H1 (cell line): ENCODE results near the gene PLCL1. TPM values are rescaled to one million over a fixed set of nuclear protein-coding genes. Genes with fewer than 3 reads are reported as not detected.

Source experiments
- CTCF ChIA-PET: fragments of 300-600 bp; sonication (Branson Sonifier 250); formaldehyde crosslinking; loops from one replicate; lab custom pipeline; 2021; ENCODE audit not compliant: partially characterized antibody; lab: Charles Lee
- POLR2A ChIA-PET: fragments of 300-600 bp; sonication (Branson Sonifier 250); formaldehyde crosslinking; loops from one replicate; lab custom pipeline; 2021; ENCODE audit warnings: inconsistent platforms; ENCODE audit not compliant: partially characterized antibody; lab: Charles Lee
- DNase-seq, 2 experiments: peaks; one replicate each; pipeline versions ENCODE4 v3.0.0 to v3.0.0-alpha.2; 2010 to 2022; ENCODE audit warnings: low spot score in 2 of 2, low read depth in 1 of 2, mixed read lengths in 1 of 2
- FAIRE-seq: peaks from 2 replicates; lab custom pipeline; 2011; peaks lifted over from hg19 to GRCh38; lab: Jason Lieb, UNC
- H2AFZ ChIP-seq: 2 replicates; pipeline ENCODE4 v1.8.1; 2012; ENCODE audit warnings: low read length, inconsistent platforms
- H2AK5ac ChIP-seq: 2 replicates; pipeline ENCODE4 v1.6.1; 2013; ENCODE audit warnings: low read depth, low read length
- H2BK120ac ChIP-seq: replicated peaks from 2 replicates; pipeline ENCODE3; 2013; ENCODE audit warnings: low read depth, low read length, inconsistent platforms
- H2BK12ac ChIP-seq: 2 replicates; pipeline ENCODE4 v1.6.1; 2013; ENCODE audit warnings: low read depth, low read length
- H2BK15ac ChIP-seq: 2 replicates; pipeline ENCODE4 v1.6.1; 2013; ENCODE audit warnings: low read length
- H2BK20ac ChIP-seq: 2 replicates; pipeline ENCODE4 v1.6.1; 2013; ENCODE audit warnings: low read length
- H2BK5ac ChIP-seq: 2 replicates; pipeline ENCODE4 v1.6.1; 2013; ENCODE audit warnings: low read depth, low read length
- H3K14ac ChIP-seq: 2 replicates; pipeline ENCODE4 v1.6.1; 2013; ENCODE audit warnings: inconsistent platforms; ENCODE audit not compliant: insufficient read length
- H3K18ac ChIP-seq: 2 replicates; pipeline ENCODE4 v1.6.1; 2013; ENCODE audit warnings: low read length; ENCODE audit errors: extremely low read depth
- H3K23ac ChIP-seq: 2 replicates; pipeline ENCODE4 v1.6.1; 2013; ENCODE audit warnings: inconsistent platforms; ENCODE audit not compliant: insufficient read length
- H3K23me2 ChIP-seq: 2 replicates; pipeline ENCODE4 v1.6.1; 2013; ENCODE audit warnings: low read depth, low read length
- H3K27ac ChIP-seq: 2 replicates; pipeline ENCODE4 v1.6.1; 2011; ENCODE audit warnings: low read depth, low read length, inconsistent platforms
- H3K27me3 ChIP-seq, 4 experiments: replicated peaks in 1 of 4; 1 replicate in 1 of 4; 2 replicates in 3 of 4; pipeline versions ENCODE4 v1.6.1 to v1.8.1; 2011 to 2013; ENCODE audit warnings: low read length in 3 of 4, mild to moderate bottlenecking in 3 of 4, inconsistent platforms in 2 of 4, mixed read lengths in 2 of 4, moderate library complexity in 1 of 4; ENCODE audit not compliant: control insufficient read depth in 3 of 4, insufficient read depth in 3 of 4; ENCODE audit errors: extremely low read depth in 1 of 4
- H3K36me3 ChIP-seq, 4 experiments: 2 replicates each; pipeline versions ENCODE4 v1.6.1 to v1.8.1; 2011 to 2013; ENCODE audit warnings: mild to moderate bottlenecking in 4 of 4, low read length in 3 of 4, moderate library complexity in 2 of 4, control low read depth in 1 of 4, inconsistent platforms in 1 of 4; ENCODE audit not compliant: insufficient read depth in 4 of 4, control insufficient read depth in 2 of 4
- H3K4ac ChIP-seq: replicated peaks from 2 replicates; pipeline ENCODE3; 2013; ENCODE audit warnings: low read length, low read depth, mixed read lengths, inconsistent platforms; ENCODE audit not compliant: insufficient read length
- H3K4me1 ChIP-seq, 4 experiments: replicated peaks in 1 of 4; 1 replicate in 1 of 4; 2 replicates in 3 of 4; pipeline versions ENCODE4 v1.6.1 to v1.8.1; 2011 to 2013; ENCODE audit warnings: low read length in 3 of 4, inconsistent platforms in 2 of 4, mixed read lengths in 1 of 4; ENCODE audit not compliant: insufficient read depth in 4 of 4, control insufficient read depth in 3 of 4
- H3K4me2 ChIP-seq, 2 experiments: 2 replicates each; pipeline versions ENCODE4 v1.6.1 to v1.8.1; 2011 to 2013; ENCODE audit warnings: low read depth in 2 of 2, low read length in 2 of 2, control low read depth in 1 of 2, inconsistent platforms in 1 of 2, mild to moderate bottlenecking in 1 of 2; ENCODE audit not compliant: insufficient read depth in 1 of 2
- H3K4me3 ChIP-seq, 4 experiments: fragments of 200-600, 300-600 bp in 1 of 4; sonication (generic), shearing (Covaris generic), sonication (Bioruptor Twin) in 1 of 4; 2 replicates each; pipeline versions ENCODE4 v1.5.1 to v1.8.1; 2011 to 2016; ENCODE audit warnings: low read length in 4 of 4, low read depth in 3 of 4, control low read depth in 2 of 4, inconsistent platforms in 2 of 4, mild to moderate bottlenecking in 2 of 4, mixed read lengths in 1 of 4, moderate library complexity in 1 of 4; ENCODE audit not compliant: insufficient read depth in 2 of 4; ENCODE audit errors: extremely low read depth in 1 of 4
- H3K56ac ChIP-seq: replicated peaks from 2 replicates; pipeline ENCODE3; 2013; ENCODE audit warnings: low read depth, mild to moderate bottlenecking, mixed read lengths, low read length, inconsistent platforms; ENCODE audit not compliant: insufficient read length
- H3K79me1 ChIP-seq: 2 replicates; pipeline ENCODE4 v1.6.1; 2013; ENCODE audit warnings: low read depth, low read length, control low read depth
- H3K79me2 ChIP-seq, 2 experiments: 2 replicates each; pipeline versions ENCODE4 v1.6.1 to v1.8.1; 2012 to 2013; ENCODE audit warnings: low read length in 2 of 2, mild to moderate bottlenecking in 2 of 2, inconsistent platforms in 1 of 2; ENCODE audit not compliant: insufficient read depth in 2 of 2, control insufficient read depth in 1 of 2
- H3K9ac ChIP-seq, 4 experiments: replicated peaks in 1 of 4; 1 replicate in 1 of 4; 2 replicates in 3 of 4; pipeline versions ENCODE4 v1.6.1 to v1.8.1; 2011 to 2013; ENCODE audit warnings: low read depth in 3 of 4, low read length in 3 of 4, control low read depth in 2 of 4, mild to moderate bottlenecking in 2 of 4, moderate library complexity in 2 of 4, inconsistent platforms in 1 of 4; ENCODE audit errors: extremely low read depth in 1 of 4
- H3K9me3 ChIP-seq, 2 experiments: 2 replicates each; pipeline versions ENCODE4 v1.6.1 to v1.8.1; 2012 to 2013; ENCODE audit warnings: mild to moderate bottlenecking in 2 of 2, moderate library complexity in 2 of 2, control low read depth in 1 of 2, inconsistent platforms in 1 of 2, low read depth in 1 of 2, low read length in 1 of 2, mixed read lengths in 1 of 2; ENCODE audit not compliant: insufficient read depth in 2 of 2
- H4K20me1 ChIP-seq, 2 experiments: replicated peaks in 1 of 2; 2 replicates each; pipeline versions ENCODE3 to v1.8.1; 2011 to 2013; ENCODE audit warnings: inconsistent platforms in 2 of 2, low read length in 2 of 2, mild to moderate bottlenecking in 1 of 2; ENCODE audit not compliant: insufficient read depth in 2 of 2, control insufficient read depth in 1 of 2
- H4K5ac ChIP-seq: 2 replicates; pipeline ENCODE4 v1.6.1; 2013; ENCODE audit warnings: low read length, low read depth, mixed read lengths, inconsistent platforms; ENCODE audit not compliant: insufficient read length
- H4K8ac ChIP-seq: 2 replicates; pipeline ENCODE4 v1.8.0; 2013; ENCODE audit warnings: mild to moderate bottlenecking, moderate library complexity, low read length, inconsistent platforms; ENCODE audit not compliant: insufficient read depth; ENCODE audit errors: extremely low read depth
- H4K91ac ChIP-seq: replicated peaks from 2 replicates; pipeline ENCODE3; 2013; ENCODE audit warnings: low read length, mixed read lengths, inconsistent platforms; ENCODE audit not compliant: insufficient read length
- BACH1 ChIP-seq: IDR thresholded peaks from 2 replicates; pipeline ENCODE4 v1.6.1; 2012; ENCODE audit warnings: low read length, improper control_type of control experiment
- BRCA1 ChIP-seq: IDR thresholded peaks from 2 replicates; pipeline ENCODE4 v1.6.1; 2012; ENCODE audit warnings: low read depth, low read length, improper control_type of control experiment
- CREB1 ChIP-seq: IDR thresholded peaks from 2 replicates; pipeline ENCODE4 v1.6.1; 2012; ENCODE audit warnings: inconsistent platforms
- EP300 ChIP-seq, 2 experiments: IDR thresholded peaks; 1 replicate in 1 of 2; 2 replicates in 1 of 2; pipeline ENCODE4 v1.6.1; 2011 to 2012; ENCODE audit warnings: low read depth in 2 of 2, low read length in 2 of 2, mild to moderate bottlenecking in 2 of 2, borderline replicate concordance in 1 of 2, inconsistent platforms in 1 of 2, moderate library complexity in 1 of 2
- JUND ChIP-seq: IDR thresholded peaks from 2 replicates; pipeline ENCODE4 v1.6.1; 2011; ENCODE audit warnings: mild to moderate bottlenecking, improper control_type of control experiment, low read length
- KDM4A ChIP-seq: IDR thresholded peaks from one replicate; pipeline ENCODE4 v1.7.1; 2012; ENCODE audit warnings: low read depth, mild to moderate bottlenecking, moderate library complexity, low read length, inconsistent platforms; ENCODE audit not compliant: severe bottlenecking
- MAFK ChIP-seq: IDR thresholded peaks from 2 replicates; pipeline ENCODE4 v1.6.1; 2012; ENCODE audit warnings: low read depth, mild to moderate bottlenecking, improper control_type of control experiment, low read length
- POLR2AphosphoS5 ChIP-seq: IDR thresholded peaks from 2 replicates; pipeline ENCODE4 v1.6.1; 2011; ENCODE audit warnings: low read depth, low read length
- SP1 ChIP-seq: IDR thresholded peaks from 2 replicates; pipeline ENCODE4 v1.6.1; 2011; ENCODE audit warnings: low read depth, low read length
- TCF12 ChIP-seq: IDR thresholded peaks from 2 replicates; pipeline ENCODE4 v1.6.1; 2011; ENCODE audit warnings: low read depth, mild to moderate bottlenecking, low read length
- YY1 ChIP-seq: IDR thresholded peaks from 2 replicates; pipeline ENCODE4 v1.6.1; 2011; ENCODE audit warnings: low read depth, mild to moderate bottlenecking, low read length
- WGBS, 2 experiments: shearing (Covaris generic) in 1 of 2; methylation state at CpG; one replicate each; pipeline versions ENCODE4 v1.1.6 to v1.1.7; 2013 to 2015; ENCODE audit warnings: low lambda C conversion rate in 2 of 2, mixed read lengths in 2 of 2, inconsistent platforms in 1 of 2, low coverage in 1 of 2, missing lambda C conversion rate in 1 of 2; ENCODE audit not compliant: insufficient replicate concordance in 2 of 2, insufficient coverage in 1 of 2, insufficient read length in 1 of 2; ENCODE audit errors: extremely low coverage in 1 of 2, missing lambda C conversion rate in 1 of 2; 5-methylcytosine and 5-hydroxymethylcytosine counted together
- polyA plus RNA-seq, 7 experiments: library from polyadenylated mRNA; depleted of rRNA in 3 of 7; stranded (reverse) in 5 of 7; unstranded in 2 of 7; fragments of >200 nt in 5 of 7; fragments of 200-250 nt in 2 of 7; gene quantifications; 1 replicate in 5 of 7; 2 replicates in 1 of 7; 4 replicates in 1 of 7; pipeline versions ENCODE4 v1.2.1 to v1.2.3, GENCODE V29; 2011 to 2013; ENCODE audit warnings: missing spikeins in 2 of 7, mixed read lengths in 2 of 7
- total RNA-seq: library from RNA; stranded (reverse); fragmentation: NEBNext Ultra II Directional; extraction: Animal tissue kit (Norgen Biotek cat#: 25700); gene quantifications from 2 replicates; pipeline ENCODE4 v1.2.1, GENCODE V29; 2021

PLCL1 gene
- total and polyA plus RNA-seq, 2 of the 8 experiments (the other 6 are each of a cell fraction or from before 2014, with no cell fraction given) = not detected

GRCh38 chr2:197786010-197786877, 18.1 kb upstream of the PLCL1 start:
- no peak for FAIRE-seq
- 0 out of 2 replicates have a peak, but pooled peaks cover 3% of the 10 kb centered on the region for H3K23me2 ChIP-seq
- no peak overlapping the region for H2BK15ac ChIP-seq
- no peak overlapping the region for H2AK5ac ChIP-seq
- H3K27ac ChIP-seq = no peak overlapping the region
- peak overlapping the region; percentile 67 to 71 for H3K4me2 ChIP-seq
- DNase-seq = peak; percentile 70 to 92
- no peaks in the 10 kb centered on the region for H3K79me1 ChIP-seq
- H2BK20ac ChIP-seq = no peak overlapping the region
- H3K79me2 ChIP-seq = no peaks in the 10 kb centered on the region
- POLR2A ChIA-PET = interaction anchor here (1.7 kb wide), 1 partner anchor 286 kb away, joined by 4 read pairs; the partner anchor contains the start of gene HSPE1
- peak overlapping the region; percentile 21; the same call in 1 of the 2 replicates for H2AFZ ChIP-seq
- WGBS, 2 experiments = 42% methylated on average over 43 of the region's 79 CpGs; no CpG with 5 or more reads in 1 of the 2 experiments
- no peak overlapping the region for H2BK5ac ChIP-seq
- no peaks in the 10 kb centered on the region for H3K36me3 ChIP-seq
- H4K20me1 ChIP-seq = no peaks in the 10 kb centered on the region
- H3K18ac ChIP-seq = no peak overlapping the region
- H2BK120ac ChIP-seq = no peak overlapping the region
- H4K5ac ChIP-seq = no peak overlapping the region
- H4K91ac ChIP-seq = no peak overlapping the region
- H3K27me3 ChIP-seq = peaks cover 0 to 22% (median 13%) of the 10 kb centered on the region in 4 experiments; a peak in 6 of 7 replicates
- H3K56ac ChIP-seq = no peak overlapping the region
- H2BK12ac ChIP-seq = peak overlapping the region; percentile 68; the same call in 1 of the 2 replicates
- H3K23ac ChIP-seq = no peak overlapping the region
- peak overlapping the region; percentile 82 for H4K8ac ChIP-seq
- no peak overlapping the region for H3K4ac ChIP-seq
- no peak overlapping the region for H3K14ac ChIP-seq
- H3K9ac ChIP-seq = 0 out of 7 replicates have a peak overlapping the region, but pooled peaks of 1 of the 4 experiments have one; percentile 16
- H3K4me3 ChIP-seq = peak overlapping the region; percentile 45 to 59 (median 52)
- H3K4me1 ChIP-seq = no peaks in the 10 kb centered on the region
- CTCF ChIA-PET = interaction anchor here (0.6 to 1.6 kb wide), 6 partner anchors 8 to 663 kb away, joined by 3 to 4 read pairs (median 3); no protein-coding TSS in a partner anchor
- peaks cover 0 to 10% of the 10 kb centered on the region in 2 experiments; a peak in 1 of 4 replicates for H3K9me3 ChIP-seq
- TF ChIP-seq MAFK = no peak
- no peak for TF ChIP-seq EP300 (IDR thresholded peaks at IDR 0.05; ENCODE audit: borderline replicate concordance in 1 of 2, low read depth in 2 of 2, low read length in 2 of 2)
- TF ChIP-seq YY1 = peak; percentile 47; the same call in 1 of the 2 replicates
- TF ChIP-seq CREB1 = peak; percentile 68
- peak; percentile 51; the same call in 1 of the 2 replicates for TF ChIP-seq BACH1
- TF ChIP-seq POLR2AphosphoS5 = no peak
- peak; percentile 89; the same call in 1 of the 2 replicates for TF ChIP-seq TCF12
- TF ChIP-seq JUND = 0 out of 2 replicates have a peak, but pooled peaks have one; percentile 38
- TF ChIP-seq KDM4A = peak; percentile 90
- TF ChIP-seq BRCA1 = no peak
- TF ChIP-seq SP1 = no peak
